T-cell (primary cell): ENCODE results near the gene HECTD4. TPM values are rescaled to one million over a fixed set of nuclear protein-coding genes. Genes with fewer than 3 reads are reported as not detected.

ENCODE experiments used
- ATAC-seq, 4 experiments: fragments of 200-7000 bp in 3 of 4; fragments of 150-1000 bp in 1 of 4; cut with Tn5 transposase; replicated peaks in 1 of 4; 1 replicate in 3 of 4; 2 replicates in 1 of 4; pipeline ENCODE4 v1.10.0; 2021; ENCODE audit warnings: moderate library complexity in 3 of 4, mild to moderate bottlenecking in 2 of 4, moderate number of reproducible peaks in 1 of 4
- CTCF ChIA-PET, 2 donors: fragments of 300-600 bp; sonication (Branson Sonifier 250); formaldehyde crosslinking; loops; one replicate each; lab custom pipeline; 2022; ENCODE audit warnings: antibody characterized with exemption in 2 of 2; lab: Charles Lee
- POLR2A ChIA-PET, 2 donors: fragments of 300-600 bp; sonication (Branson Sonifier 250); formaldehyde crosslinking; loops; one replicate each; lab custom pipeline; 2022; ENCODE audit warnings: antibody characterized with exemption in 2 of 2; lab: Charles Lee
- DNase-seq, 35 experiments: peaks; one replicate each; pipeline versions ENCODE4 v3.0.0 to v3.0.0-alpha.2; 2013 to 2023
- H3K27ac ChIP-seq: one replicate; pipeline ENCODE4 v1.5.1; 2013; ENCODE audit warnings: low read length
- H3K27me3 ChIP-seq, 2 experiments: replicated peaks in 1 of 2; 1 replicate in 1 of 2; 2 replicates in 1 of 2; pipeline versions ENCODE4 v1.6.1 to v1.7.0; 2013; ENCODE audit warnings: low read length in 1 of 2, mixed read lengths in 1 of 2; ENCODE audit not compliant: control insufficient read depth in 2 of 2, insufficient read depth in 2 of 2; ENCODE audit errors: extremely low read depth in 1 of 2
- H3K36me3 ChIP-seq, 2 donors: 1 replicate in 1 of 2; 2 replicates in 1 of 2; pipeline versions ENCODE4 v1.6.1 to v1.7.0; 2013; ENCODE audit warnings: low read length in 1 of 2; ENCODE audit not compliant: control insufficient read depth in 2 of 2, insufficient read depth in 1 of 2; ENCODE audit errors: extremely low read depth in 1 of 2
- H3K4me1 ChIP-seq, 2 experiments: 1 replicate in 1 of 2; 2 replicates in 1 of 2; pipeline versions ENCODE4 v1.6.1 to v1.7.0; 2013; ENCODE audit warnings: low read length in 2 of 2, mixed read lengths in 1 of 2; ENCODE audit not compliant: insufficient read depth in 2 of 2, control insufficient read depth in 1 of 2; ENCODE audit errors: extremely low read depth in 1 of 2
- H3K4me3 ChIP-seq, 2 donors: 1 replicate in 1 of 2; 2 replicates in 1 of 2; pipeline versions ENCODE4 v1.5.1 to v1.7.0; 2013; ENCODE audit warnings: mild to moderate bottlenecking in 2 of 2, low read length in 1 of 2, moderate library complexity in 1 of 2; ENCODE audit not compliant: control insufficient read depth in 1 of 2; ENCODE audit errors: extremely low read depth in 1 of 2
- H3K9me3 ChIP-seq: 2 replicates; pipeline ENCODE4 v1.7.0; 2013
- H3K27ac Mint-ChIP-seq, 2 donors: one replicate each; pipeline ENCODE4 v1.8.0; 2020 to 2021; ENCODE audit warnings: mild to moderate bottlenecking in 2 of 2, mixed read lengths in 2 of 2
- H3K27me3 Mint-ChIP-seq, 2 donors: one replicate each; pipeline ENCODE4 v1.8.0; 2021 to 2022; ENCODE audit warnings: mixed read lengths in 2 of 2
- H3K36me3 Mint-ChIP-seq: one replicate; pipeline ENCODE4 v1.8.0; 2021; ENCODE audit warnings: mixed read lengths
- H3K4me1 Mint-ChIP-seq, 3 donors: one replicate each; pipeline ENCODE4 v1.8.0; 2020 to 2022; ENCODE audit warnings: mixed read lengths in 3 of 3, mild to moderate bottlenecking in 1 of 3
- H3K4me3 Mint-ChIP-seq, 3 donors: one replicate each; pipeline ENCODE4 v1.8.0; 2020 to 2022; ENCODE audit warnings: mild to moderate bottlenecking in 3 of 3, mixed read lengths in 3 of 3, moderate library complexity in 3 of 3
- H3K9me3 Mint-ChIP-seq, 3 donors: one replicate each; pipeline ENCODE4 v1.8.0; 2020 to 2022; ENCODE audit warnings: mixed read lengths in 3 of 3
- WGBS: methylation state at CpG from one replicate; pipeline ENCODE4 v1.1.5; 2013; ENCODE audit warnings: missing lambda C conversion rate; ENCODE audit not compliant: insufficient coverage; 5-methylcytosine and 5-hydroxymethylcytosine counted together
- total RNA-seq, 35 experiments: library from RNA in 6 of 35; stranded (reverse) in 6 of 35; fragments of 120-200 nt in 1 of 35; gene quantifications; one replicate each; pipeline versions ENCODE4 v1.2.1 to v1.2.4 and lab custom pipeline; 2013 to 2026

HECTD4 gene
- total RNA-seq, 5 donors from 2014 or later (not counting 1 experiment from before 2014, with no cell fraction given): 49.7 to 58.5 (median 53.7) TPM

GRCh38 chr12:112303004-112303403, 79.2 kb downstream of the HECTD4 start:
- ChIA-PET CTCF (no interaction called here), POLR2A (interaction anchor here in 1 of 2 donors (0.7 kb wide), 1 partner anchor 666 kb away, joined by 5 read pairs; no protein-coding TSS in a partner anchor)
- H3K9me3 ChIP-seq: no peaks in the 10 kb centered on the region
- DNase-seq (peak in 29 of 35 experiments; percentile 1 to 61 (median 14)), ATAC-seq (peak; percentile 87 to 99 (median 98))
- no peaks in the 10 kb centered on the region for H3K27me3 Mint-ChIP-seq
- H3K4me3 ChIP-seq: no peak overlapping the region
- no peaks in the 10 kb centered on the region for H3K9me3 Mint-ChIP-seq
- peak overlapping the region; percentile 54 to 70 for H3K27ac Mint-ChIP-seq
- peaks cover 3 to 33% of the 10 kb centered on the region in 2 donors for H3K36me3 ChIP-seq
- WGBS: no CpG with 5 or more reads among the region's 3 CpGs
- H3K4me1 Mint-ChIP-seq: peaks cover 0 to 8% (median 7%) of the 10 kb centered on the region in 3 donors
- H3K4me3 Mint-ChIP-seq: no peak overlapping the region
- H3K27ac ChIP-seq: no peak overlapping the region
- peaks cover 35% of the 10 kb centered on the region for H3K36me3 Mint-ChIP-seq
- no peaks in the 10 kb centered on the region for H3K4me1 ChIP-seq
- H3K27me3 ChIP-seq: no peaks in the 10 kb centered on the region

- POLR2A ChIA-PET: interaction anchor here in 1 of 2 donors (0.7 kb wide), 1 partner anchor 95 kb away, joined by 4 read pairs; no protein-coding TSS in a partner anchor
- H3K27ac Mint-ChIP-seq: no peak overlapping the region
- peaks cover 0 to 7% (median 6%) of the 10 kb centered on the region in 3 donors for H3K4me1 Mint-ChIP-seq
- H3K27me3 ChIP-seq: no peaks in the 10 kb centered on the region
- 100% methylated on average over 1 of the region's 3 CpGs for whole genome bisulfite sequencing
- H3K27me3 Mint-ChIP-seq: no peaks in the 10 kb centered on the region
- CTCF ChIA-PET: no interaction called here
- H3K36me3 Mint-ChIP-seq: peaks cover 19% of the 10 kb centered on the region
- H3K4me1 ChIP-seq: no peaks in the 10 kb centered on the region
- no peak overlapping the region for H3K27ac ChIP-seq
- DNase-seq (no peak), ATAC-seq (no peak)
- H3K36me3 ChIP-seq: peaks cover 0 to 29% of the 10 kb centered on the region in 2 donors
- no peak overlapping the region for H3K4me3 ChIP-seq
- no peak overlapping the region for H3K4me3 Mint-ChIP-seq
- no peaks in the 10 kb centered on the region for H3K9me3 Mint-ChIP-seq
- no peaks in the 10 kb centered on the region for H3K9me3 ChIP-seq
These were observed 82.5 kb downstream of the HECTD4 start for GRCh38 chr12:112299704-112300103.

- POLR2A ChIA-PET: no interaction called here
- H3K27ac Mint-ChIP-seq: no peak overlapping the region
These were observed 85.0 kb downstream of the HECTD4 start for GRCh38 chr12:112297188-112297587.

GRCh38 chr12:112296183-112296582, 86.0 kb downstream of the HECTD4 start:
- DNase-seq: no peak
- Histone ChIP-seq H3K36me3 (peaks cover 0 to 19% of the 10 kb centered on the region in 2 donors), H3K27ac (no peak overlapping the region), H3K4me3 (no peak overlapping the region), H3K4me1 (no peaks in the 10 kb centered on the region), H3K27me3 (no peaks in the 10 kb centered on the region), H3K9me3 (no peaks in the 10 kb centered on the region)
- H3K27me3 Mint-ChIP-seq: no peaks in the 10 kb centered on the region
- POLR2A ChIA-PET: no interaction called here
- no peak overlapping the region for H3K4me3 Mint-ChIP-seq
- peaks cover 14% of the 10 kb centered on the region for H3K36me3 Mint-ChIP-seq
- ATAC-seq: no peak
- no peaks in the 10 kb centered on the region for H3K9me3 Mint-ChIP-seq
- peaks cover 5 to 7% (median 7%) of the 10 kb centered on the region in 3 donors for H3K4me1 Mint-ChIP-seq
- 98% methylated on average over 3 of the region's 3 CpGs for WGBS
- CTCF ChIA-PET: no interaction called here
- H3K27ac Mint-ChIP-seq: no peak overlapping the region

More at GRCh38 chr12:112297188-112297587, 85.0 kb downstream of the HECTD4 start:
- Histone ChIP-seq H3K36me3 (peaks cover 0 to 19% of the 10 kb centered on the region in 2 donors), H3K9me3 (no peaks in the 10 kb centered on the region), H3K4me3 (no peak overlapping the region), H3K4me1 (no peaks in the 10 kb centered on the region), H3K27ac (no peak overlapping the region), H3K27me3 (no peaks in the 10 kb centered on the region)
- no peak for ATAC-seq
- Mint-ChIP-seq H3K4me1 (peaks cover 2 to 3% (median 2%) of the 10 kb centered on the region in 3 donors), H3K9me3 (no peaks in the 10 kb centered on the region), H3K27me3 (no peaks in the 10 kb centered on the region), H3K4me3 (no peak overlapping the region), H3K36me3 (peaks cover 18% of the 10 kb centered on the region)
- CTCF ChIA-PET: no interaction called here
- DNase-seq: no peak

- no peaks in the 10 kb centered on the region for H3K9me3 Mint-ChIP-seq
- Histone ChIP-seq H3K36me3 (peaks cover 0 to 16% of the 10 kb centered on the region in 2 donors), H3K27me3 (no peaks in the 10 kb centered on the region), H3K27ac (no peak overlapping the region), H3K4me3 (no peak overlapping the region), H3K4me1 (no peaks in the 10 kb centered on the region), H3K9me3 (no peaks in the 10 kb centered on the region)
- CTCF ChIA-PET: interaction anchor here (0.6 to 0.7 kb wide), 2 partner anchors 51 to 378 kb away, joined by 4 read pairs; no protein-coding TSS in a partner anchor
- no peak overlapping the region for H3K4me3 Mint-ChIP-seq
- H3K27me3 Mint-ChIP-seq: no peaks in the 10 kb centered on the region
- DNase-seq: peak in 1 of 35 experiments; percentile 15
- H3K36me3 Mint-ChIP-seq: peaks cover 16% of the 10 kb centered on the region
- ATAC-seq: no peak
- POLR2A ChIA-PET: no interaction called here
- peaks cover 5 to 7% (median 7%) of the 10 kb centered on the region in 3 donors for H3K4me1 Mint-ChIP-seq
- no peak overlapping the region for H3K27ac Mint-ChIP-seq
- 100% methylated on average over 3 of the region's 9 CpGs for WGBS
These were observed 87.4 kb downstream of the HECTD4 start for GRCh38 chr12:112294793-112295192.

GRCh38 chr12:112288638-112289037, 93.6 kb downstream of the HECTD4 start:
- H3K9me3 ChIP-seq: no peaks in the 10 kb centered on the region
- H3K27ac ChIP-seq: no peak overlapping the region
- Mint-ChIP-seq H3K4me3 (no peak overlapping the region), H3K36me3 (peaks cover 23% of the 10 kb centered on the region), H3K27ac (no peak overlapping the region), H3K4me1 (peaks cover 6 to 7% (median 7%) of the 10 kb centered on the region in 3 donors), H3K9me3 (peaks cover 0 to 4% (median 2%) of the 10 kb centered on the region in 3 donors), H3K27me3 (no peaks in the 10 kb centered on the region)
- no peak for DNase-seq
- ATAC-seq: no peak
- 100% methylated on average over 1 of the region's 1 CpG for WGBS
- ChIA-PET CTCF (interaction anchor here in 1 of 2 donors (0.5 to 0.6 kb wide), 2 partner anchors 62 to 109 kb away, joined by 3 read pairs; no protein-coding TSS in a partner anchor), POLR2A (no interaction called here)
- H3K27me3 ChIP-seq: no peaks in the 10 kb centered on the region
- H3K36me3 ChIP-seq: peaks cover 2 to 3% of the 10 kb centered on the region in 2 donors
- H3K4me1 ChIP-seq: no peaks in the 10 kb centered on the region
- no peak overlapping the region for H3K4me3 ChIP-seq
